GM21528 (cell line): Measurements from ENCODE around the gene ABCB8.

Experiments
- ATAC-seq: cut with Tn5 transposase; IDR thresholded peaks from one replicate; pipeline ENCODE4 v1.9.1; 2021; ENCODE audit warnings: mild to moderate bottlenecking, moderate library complexity; ENCODE audit not compliant: unreplicated experiment, low FRiP score

Gene ABCB8

DNA sequence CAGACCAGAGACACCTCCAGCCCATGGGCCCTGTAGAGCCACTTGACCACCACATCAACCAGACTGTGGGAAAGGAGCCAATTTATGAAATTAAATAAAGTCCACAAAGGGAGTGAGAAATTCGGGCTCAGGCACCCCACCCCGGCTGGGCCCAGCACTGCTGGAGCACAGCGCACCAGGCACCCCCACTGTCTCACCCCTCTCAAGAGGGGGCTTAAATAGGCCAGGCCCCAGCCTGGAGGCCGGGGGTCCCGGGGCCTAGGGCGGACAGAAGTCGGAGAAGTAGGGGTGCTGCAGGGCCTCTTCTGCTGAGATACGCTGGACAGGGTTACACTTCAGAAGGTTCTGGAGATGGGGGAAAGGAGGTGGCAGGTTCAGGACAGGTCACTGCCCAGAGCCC, 25.5 kb downstream of the ABCB8 start:
- ATAC-seq: no peak

DNA sequence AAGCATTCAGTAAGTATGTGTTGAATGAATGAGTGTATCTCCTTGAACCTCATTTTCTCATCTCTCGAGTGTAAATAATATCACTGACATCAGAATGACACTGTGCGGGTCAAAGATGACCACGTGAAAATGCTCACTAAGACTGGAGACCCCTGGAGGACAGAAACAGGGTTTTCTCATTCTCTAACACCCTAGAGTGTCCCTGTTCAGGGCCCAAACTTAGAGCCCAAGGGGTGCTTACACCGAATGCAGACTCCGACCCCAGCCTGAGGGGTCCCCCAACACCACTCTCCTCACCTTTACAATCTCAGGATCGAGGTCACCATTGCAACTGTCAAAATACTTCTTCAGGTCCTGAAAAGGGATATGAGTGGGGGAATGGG, 28.0 kb downstream of the ABCB8 start:
- no peak for ATAC-seq

GRCh38 chr7:151056666-151057505, 28.6 kb downstream of the ABCB8 start:
- no peak for ATAC-seq

DNA sequence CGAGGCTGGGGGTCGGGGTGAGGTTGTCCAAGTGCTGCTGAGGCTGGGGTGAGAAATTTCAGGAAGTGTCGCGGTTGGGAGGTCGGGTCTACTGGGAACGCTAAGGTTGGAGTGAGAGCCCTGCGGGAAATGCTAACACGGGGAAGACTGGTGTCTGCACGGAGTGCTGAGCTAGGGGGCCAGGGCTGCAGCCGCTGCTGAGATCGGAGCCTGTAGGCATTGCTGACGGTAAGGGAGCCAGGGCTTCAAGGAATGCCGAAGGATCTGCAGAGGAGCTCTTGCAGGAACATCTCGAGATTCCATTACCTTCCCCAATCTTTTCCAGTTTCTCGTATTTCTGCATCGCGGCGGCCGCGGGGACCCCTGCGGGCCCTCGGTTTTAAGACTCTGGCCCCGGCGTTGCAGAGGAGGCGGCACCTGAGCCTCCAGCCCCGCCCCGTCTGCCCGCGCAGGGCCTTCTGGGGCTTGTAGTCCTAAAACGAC, 29.3 kb downstream of the ABCB8 start, which contains the start of gene CDK5:
CDK5 (minus strand) TSS at position 392 of the 483 bp plus-strand sequence; CDS start at position 343, 49 bp downstream.
- peak; percentile 15 for ATAC-seq

- ATAC-seq: peak; percentile 82
Observed at GRCh38 chr7:151057989-151058780, 29.9 kb downstream of the ABCB8 start.

GRCh38 chr7:151058781-151059366, 30.6 kb downstream of the ABCB8 start:
- ATAC-seq: no peak

DNA sequence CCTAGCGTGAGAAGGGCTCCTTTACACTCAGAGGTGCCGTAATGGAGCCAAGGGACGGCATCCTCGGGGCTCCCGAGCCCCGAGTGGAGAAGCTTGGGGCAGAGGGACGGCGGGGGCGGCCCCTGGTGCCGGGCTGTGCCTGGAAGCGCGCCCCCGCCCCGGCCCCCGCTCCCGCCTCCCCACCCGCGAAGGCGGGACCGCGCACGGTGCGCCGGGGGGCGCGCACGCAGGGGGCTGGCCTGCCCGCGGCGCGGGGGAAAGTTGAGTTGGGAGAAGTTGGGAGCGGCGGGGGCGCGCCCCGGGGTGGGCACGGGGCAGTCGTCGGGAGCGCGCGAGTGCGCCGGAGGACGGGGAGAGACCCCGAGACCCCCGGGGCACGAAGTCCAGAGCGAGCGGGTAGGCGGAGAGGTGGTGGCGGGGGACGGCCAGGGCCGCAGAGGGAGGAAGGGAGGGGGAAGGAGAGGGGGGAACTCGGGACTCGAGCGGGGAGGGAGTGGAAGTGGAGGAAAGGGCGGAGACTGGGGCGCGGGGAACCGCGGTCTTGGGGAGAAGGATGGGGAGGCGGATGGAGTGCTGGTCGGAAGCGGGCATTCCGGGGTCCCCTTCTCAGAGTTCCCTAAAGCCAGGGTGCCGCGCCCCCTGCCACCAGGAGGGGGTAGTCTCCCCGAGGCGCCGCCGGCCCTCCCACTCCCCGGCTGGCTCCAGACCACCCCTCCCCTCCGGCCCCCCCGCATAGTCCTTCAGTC, 31.3 kb downstream of the ABCB8 start, which contains the start of gene SLC4A2:
SLC4A2 (plus strand) TSS at position 223 of the 746 bp plus-strand sequence. CDS start 2,399 bp downstream, outside the sequence.
- peak; percentile 32 for ATAC-seq

GRCh38 chr7:151060113-151060415, 31.8 kb downstream of the ABCB8 start:
- ATAC-seq: no peak

- ATAC-seq: no peak
Observed at GRCh38 chr7:151060416-151061212, 32.4 kb downstream of the ABCB8 start.

DNA sequence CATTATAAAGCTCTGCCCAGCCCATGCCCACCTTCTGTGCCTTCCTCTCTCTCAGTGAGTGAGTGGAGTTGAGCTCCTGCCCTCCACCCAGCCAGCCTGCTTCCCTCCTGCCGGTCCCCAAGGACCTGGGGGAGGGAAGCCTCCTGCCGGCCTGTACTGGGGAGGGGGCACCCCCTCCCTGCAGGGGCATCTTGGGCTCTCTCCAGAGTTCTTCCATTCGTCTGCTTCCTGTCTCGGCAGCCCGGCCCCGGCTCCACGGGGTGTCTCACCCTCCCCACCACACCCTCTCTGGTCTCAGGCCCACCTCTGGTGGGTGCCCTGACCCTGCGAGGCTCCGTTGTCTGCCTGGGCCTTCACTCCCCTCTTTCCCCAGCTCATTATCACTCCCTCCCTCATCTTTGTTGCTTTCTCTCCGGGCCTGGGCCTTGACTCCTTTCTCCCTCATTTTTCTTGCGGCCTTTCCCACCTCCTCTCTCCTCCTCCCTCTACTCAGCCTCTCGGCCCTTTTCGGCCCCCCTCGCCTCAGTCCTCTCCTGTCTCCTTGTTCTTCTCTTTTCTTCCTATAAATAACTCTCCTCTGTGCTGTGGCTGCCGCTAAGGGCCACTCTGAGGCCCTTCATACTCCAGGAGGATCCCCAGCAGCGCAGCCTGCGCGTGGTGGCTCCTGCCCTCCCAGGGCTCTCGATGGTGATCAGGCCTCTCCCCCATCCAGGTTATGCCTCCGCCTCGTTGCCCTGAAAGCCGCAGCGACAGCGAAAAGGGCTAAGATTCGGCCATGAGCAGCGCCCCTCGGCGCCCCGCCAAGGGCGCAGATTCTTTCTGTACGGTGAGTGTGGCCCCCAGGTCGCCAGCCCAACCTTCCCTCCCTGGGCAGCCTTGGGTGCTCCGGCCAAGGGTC, 33.2 kb downstream of the ABCB8 start:
- no peak for ATAC-seq

- no peak for ATAC-seq
Observed at GRCh38 chr7:151062111-151062398, 33.8 kb downstream of the ABCB8 start.

- ATAC-seq: no peak
Observed at GRCh38 chr7:151062399-151063211, 34.4 kb downstream of the ABCB8 start.

DNA sequence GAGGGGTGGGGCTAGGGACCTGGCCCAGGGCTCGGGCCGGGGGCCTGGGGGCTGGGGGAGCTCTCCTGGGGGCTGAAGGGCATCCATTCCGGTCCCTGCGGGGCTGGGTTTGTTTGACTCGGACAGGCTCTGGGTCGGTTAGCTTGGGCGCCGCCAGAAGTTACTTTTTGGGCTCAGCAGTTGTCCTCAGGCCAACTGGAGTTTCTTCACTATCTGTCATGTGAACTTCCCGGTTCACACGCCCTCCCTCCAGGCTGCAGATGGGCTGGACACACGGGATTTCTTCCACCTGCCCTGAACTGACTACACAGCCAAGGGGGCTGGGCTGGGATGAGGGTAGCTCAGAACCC, 34.9 kb downstream of the ABCB8 start:
- ATAC-seq: no peak

DNA sequence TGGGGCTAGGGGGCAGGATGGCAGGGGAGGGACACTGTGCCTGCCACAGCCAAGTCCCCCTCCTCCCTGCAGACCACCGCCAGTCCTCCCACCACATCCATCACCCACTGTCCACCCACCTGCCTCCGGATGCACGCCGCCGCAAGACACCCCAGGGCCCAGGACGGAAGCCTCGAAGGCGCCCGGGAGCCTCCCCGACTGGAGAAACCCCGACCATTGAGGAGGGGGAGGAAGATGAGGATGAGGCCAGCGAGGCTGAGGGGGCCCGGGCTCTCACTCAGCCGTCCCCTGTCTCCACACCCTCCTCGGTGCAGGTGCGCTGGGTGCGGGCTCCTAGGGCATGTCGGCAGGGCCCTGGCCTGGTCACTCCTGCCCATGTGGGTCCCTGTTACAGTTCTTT, 36.2 kb downstream of the ABCB8 start:
- no peak for ATAC-seq

GRCh38 chr7:151064993-151065392, 36.7 kb downstream of the ABCB8 start:
- ATAC-seq: no peak

GRCh38 chr7:151065516-151065915, 37.3 kb downstream of the ABCB8 start:
- no peak for ATAC-seq

- no peak for ATAC-seq
Observed at GRCh38 chr7:151066273-151066974, 38.2 kb downstream of the ABCB8 start.
